HG03039 (cell line): ENCODE results near the gene MAGI2.

Experiments used
- ATAC-seq: cut with Tn5 transposase; IDR thresholded peaks from one replicate; pipeline ENCODE4 v1.9.1; 2021; ENCODE audit warnings: mild to moderate bottlenecking, moderate library complexity; ENCODE audit not compliant: unreplicated experiment

The MAGI2 gene

DNA sequence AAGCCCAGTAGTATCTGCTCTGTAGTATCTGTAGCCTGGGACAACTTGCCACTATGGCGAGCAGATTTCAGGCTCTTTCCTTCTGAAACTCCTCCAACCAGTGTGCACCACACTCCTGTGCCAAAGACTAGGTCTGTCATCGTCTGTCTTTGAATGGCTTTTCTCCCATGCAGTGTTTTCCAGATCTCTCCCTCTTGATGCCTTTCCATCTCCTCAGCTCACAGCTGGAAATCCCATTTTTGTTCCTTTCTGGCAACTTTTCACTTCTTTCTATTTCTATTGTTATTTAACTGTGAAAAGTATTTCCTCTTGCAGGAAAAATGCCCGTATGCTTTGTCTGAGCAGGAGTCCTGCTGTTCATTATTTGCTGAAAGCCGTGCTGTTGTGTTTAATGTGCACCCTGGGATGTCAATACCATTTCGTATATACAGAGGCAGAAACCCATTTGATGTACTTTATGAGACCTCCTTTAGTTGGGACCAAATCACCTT, 1281.2 kb downstream of the MAGI2 start:
- ATAC-seq: no peak

DNA sequence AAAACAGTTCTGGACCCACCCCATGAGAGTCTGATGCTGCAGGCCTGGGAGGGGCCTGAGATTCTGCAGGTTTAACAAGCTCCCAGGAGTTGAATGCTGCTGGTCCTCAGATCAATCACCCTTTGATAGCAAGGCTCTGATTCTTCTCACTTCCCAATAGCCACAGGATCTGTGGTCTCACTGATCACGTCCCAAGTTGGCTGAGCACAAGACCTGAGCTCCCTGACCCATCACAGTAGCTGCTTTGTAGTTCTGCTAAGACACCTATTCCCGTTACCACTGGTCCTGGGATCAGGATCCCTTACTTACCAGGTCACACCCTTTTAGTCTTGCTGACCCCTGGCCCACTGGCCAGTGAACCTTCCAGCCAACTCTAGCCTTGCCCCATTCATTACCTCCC, 1282.1 kb downstream of the MAGI2 start:
- no peak for ATAC-seq

DNA sequence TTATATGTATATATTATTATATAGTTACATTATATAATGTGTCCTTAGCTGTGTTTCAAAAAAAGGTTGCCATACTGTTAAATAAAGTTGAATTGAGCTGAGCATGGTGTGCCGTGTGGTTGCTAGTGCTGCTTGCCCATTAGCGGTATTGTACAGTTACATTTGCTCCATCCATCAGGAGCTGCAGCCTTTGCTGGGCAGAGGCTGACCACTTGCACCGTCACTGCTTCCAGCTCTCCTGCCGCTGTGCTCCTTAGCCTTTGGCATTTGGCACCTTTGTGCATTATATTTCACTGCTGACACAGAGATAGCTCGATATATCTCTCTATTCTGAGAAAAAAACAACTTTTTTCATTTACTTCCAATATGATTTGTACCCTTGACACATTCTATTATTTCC, 1282.7 kb downstream of the MAGI2 start:
- ATAC-seq: no peak

DNA sequence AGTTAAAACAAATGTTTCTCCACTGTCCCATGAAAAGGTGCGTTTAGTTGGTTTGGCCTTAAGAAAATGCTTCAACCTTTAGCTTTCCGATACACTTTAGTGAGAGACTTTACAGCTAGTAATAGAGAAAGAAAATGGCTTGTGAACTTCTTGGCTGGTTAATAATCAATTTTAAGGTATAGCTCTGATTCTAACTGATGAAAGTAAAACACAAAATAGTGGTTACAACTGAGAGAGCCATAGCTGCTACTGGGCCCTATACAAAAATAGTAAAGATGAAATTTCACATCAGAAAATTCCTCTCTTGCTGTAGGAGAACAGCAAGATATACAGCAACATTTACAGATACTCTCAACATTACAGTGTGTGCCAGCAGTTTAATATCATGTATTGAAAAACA, 1283.5 kb downstream of the MAGI2 start:
- no peak for ATAC-seq

DNA sequence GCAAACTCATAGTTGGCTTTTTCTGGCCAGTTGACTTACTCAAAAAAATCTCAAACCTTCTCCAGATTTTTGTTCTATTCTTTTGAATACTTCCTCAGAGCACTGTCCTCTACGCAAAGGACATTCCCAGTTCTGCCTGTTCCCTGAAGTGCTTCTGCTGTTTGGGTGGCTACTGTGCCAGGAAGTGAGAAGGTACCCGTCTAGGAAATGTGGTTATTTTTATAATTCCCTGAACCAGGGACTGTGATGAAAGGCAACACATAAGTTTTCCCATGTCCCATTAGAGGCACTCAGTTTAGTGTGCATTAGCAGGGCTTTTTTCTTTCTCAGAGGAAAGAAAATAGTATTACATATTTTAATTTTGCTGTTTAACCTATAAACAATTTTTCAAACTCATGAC, 1284.6 kb downstream of the MAGI2 start:
- no peak for ATAC-seq

DNA sequence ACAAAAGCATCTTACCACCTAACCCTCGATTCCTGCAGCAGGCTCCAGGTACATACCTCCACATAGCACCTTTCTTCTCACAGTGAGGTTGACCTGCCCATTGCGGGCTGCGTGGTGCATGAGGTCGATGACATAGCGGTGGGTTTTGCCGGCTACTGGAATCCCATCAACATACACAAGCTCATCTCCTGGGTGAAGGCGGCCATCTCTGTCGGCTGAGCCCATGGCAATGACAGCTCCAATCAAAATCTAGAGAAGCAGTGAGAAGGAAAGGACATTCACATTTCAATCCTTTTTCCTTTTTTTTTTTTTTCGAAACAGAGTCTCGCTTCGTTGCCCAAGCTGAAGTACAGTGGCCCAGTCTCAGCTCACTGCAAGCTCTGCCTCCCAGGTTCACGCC, 1285.6 kb downstream of the MAGI2 start:
- ATAC-seq: no peak

DNA sequence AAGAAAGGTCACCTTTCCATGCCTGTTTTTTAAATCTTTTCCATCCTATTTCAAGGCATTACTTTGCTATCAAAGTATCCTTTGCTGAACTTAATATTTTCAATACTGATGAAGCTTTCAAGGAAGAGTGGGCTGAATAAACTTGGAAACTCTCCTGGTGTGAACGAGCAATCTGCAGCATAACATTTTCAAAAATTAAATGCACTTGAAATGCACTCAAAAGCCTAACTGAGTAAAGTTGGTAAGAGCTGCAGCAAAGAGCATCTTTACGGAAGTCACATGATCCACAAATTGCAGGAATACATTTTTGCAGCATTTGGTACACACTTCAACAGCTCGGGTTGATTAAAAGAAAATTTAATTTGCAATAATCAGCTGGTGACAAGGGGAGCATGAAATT, 1287.6 kb downstream of the MAGI2 start:
- no peak for ATAC-seq

DNA sequence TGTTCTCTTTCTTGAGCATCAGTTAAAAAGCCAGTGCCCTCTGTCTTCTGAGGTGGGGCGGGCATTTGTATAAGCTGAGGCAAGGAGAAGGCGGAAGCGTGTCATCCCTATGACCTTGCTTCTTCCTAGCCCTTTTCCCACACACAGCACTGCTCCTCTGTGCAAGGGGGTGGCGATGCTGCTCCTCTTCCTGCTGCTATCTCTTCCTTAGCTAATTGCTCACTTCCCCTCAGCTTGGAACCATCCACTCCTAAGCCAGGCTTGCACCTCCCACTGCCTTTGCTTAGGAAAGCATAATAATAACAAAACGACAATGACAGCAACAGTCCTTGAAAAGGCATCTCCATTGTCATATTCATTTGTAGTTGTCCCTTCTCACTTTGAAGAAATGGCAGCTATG, 1288.0 kb downstream of the MAGI2 start:
- ATAC-seq: no peak

DNA sequence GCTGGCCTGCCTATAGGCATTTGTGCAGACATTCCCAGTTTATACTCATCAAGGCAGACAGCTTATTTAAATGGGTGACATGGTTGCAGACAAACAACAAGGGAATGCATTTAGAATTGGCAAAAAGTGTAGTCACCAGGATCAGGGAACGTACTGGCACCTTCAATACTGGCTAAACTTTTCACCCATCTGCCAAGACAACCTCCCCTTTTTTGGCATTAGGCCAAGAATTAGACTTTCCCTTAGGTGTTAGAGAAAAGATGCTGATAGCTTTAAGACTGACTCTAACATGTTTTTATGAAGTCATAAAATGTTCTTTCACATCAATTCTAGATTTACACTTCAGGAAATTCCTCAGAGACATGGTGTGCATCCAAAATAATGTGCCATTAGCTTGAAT, 1289.0 kb downstream of the MAGI2 start:
- no peak for ATAC-seq

DNA sequence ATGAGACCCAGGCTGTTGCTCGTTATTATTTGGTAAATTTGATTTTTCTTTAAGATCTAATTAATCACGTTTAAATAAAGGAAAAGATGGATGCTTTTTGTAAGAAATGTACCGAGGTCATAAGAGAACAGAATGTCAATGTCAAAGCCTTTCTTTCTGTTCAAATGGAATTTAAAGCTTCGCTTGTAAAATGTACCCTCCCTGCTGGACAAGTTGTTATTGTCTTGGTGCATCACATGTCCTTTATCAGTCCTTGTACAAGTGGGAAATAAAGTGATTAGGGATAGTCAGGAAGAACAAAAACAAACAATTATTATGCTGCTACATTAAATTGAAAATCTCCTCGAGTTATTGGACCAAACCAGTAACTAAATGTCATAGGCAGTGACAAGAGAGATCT, 1291.7 kb downstream of the MAGI2 start:
- ATAC-seq: no peak

DNA sequence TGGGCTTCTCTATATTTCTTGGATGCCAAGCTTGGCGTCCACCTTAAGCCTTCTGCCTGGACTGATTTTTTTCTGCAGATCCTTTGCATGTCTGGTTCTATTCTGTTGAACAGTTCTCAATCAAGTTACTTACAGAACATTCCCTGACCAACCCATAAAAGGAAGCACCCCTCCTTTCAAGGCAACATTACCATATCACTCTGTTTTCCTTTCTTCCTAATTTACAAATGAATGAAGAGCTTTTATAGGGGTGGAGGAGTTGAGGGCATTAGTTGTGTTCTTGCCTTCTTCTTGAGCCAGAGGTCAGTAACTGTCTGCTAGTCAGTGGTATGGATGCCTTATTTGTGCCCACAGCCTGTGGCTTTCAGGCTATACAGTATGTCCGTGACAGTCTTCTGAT, 1293.9 kb downstream of the MAGI2 start:
- no peak for ATAC-seq

DNA sequence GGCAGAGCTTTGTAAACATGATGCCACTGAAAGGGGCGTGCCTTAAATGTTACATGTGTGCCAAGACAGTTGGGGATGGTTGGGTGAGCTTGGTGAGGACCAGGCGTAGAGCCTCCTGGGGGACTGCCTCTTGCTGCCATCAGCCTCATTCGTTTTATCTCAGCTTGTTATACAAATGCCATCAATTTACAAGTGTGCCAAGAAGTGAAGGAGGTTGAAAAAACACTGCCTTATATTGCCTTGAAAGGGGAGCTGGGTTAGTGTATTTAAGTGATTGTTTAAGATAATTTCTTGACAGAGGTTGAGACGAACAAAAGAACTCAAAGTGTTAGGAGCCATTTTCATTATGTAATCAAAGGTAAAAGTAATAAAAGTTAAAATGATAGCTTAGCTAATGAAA, 1300.2 kb downstream of the MAGI2 start:
- no peak for ATAC-seq

DNA sequence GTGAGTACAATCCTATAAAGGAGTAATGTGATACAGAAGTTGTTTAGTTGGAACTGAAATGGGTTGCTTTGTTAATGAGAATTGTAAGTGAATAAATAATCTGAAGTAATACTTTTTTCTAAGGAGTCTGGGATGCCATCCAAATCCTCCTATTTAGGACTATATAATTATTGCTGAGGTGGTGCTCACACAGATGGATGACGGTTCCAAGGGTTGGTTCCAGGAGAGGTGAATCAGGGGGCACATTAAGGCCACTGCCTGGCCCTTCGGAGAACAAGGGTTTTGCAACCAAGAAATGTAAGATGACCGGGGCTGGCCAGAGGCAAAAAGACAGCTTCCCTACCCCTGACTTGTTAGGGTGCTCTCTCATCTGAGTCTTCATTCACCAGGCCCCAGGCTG, 1302.2 kb downstream of the MAGI2 start:
- no peak for ATAC-seq

DNA sequence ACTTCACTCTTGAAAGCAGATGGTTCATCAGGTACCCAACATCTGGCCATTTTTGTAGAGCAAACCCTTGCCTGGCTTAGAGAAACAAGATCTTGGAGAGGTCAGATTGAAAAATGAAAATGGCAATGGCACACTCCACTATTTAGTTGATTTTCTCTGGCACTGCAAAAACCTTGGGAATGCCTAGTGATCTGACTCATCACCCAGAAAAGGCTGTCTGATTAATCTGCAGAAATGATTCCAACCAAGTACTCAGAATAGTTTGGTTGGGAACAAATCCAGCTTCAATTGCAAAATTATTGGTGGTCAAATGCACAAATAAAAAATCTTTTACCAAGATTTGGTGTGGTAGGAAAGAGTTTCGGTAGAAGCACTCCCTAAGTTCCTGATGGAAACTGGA, 1303.7 kb downstream of the MAGI2 start:
- no peak for ATAC-seq

DNA sequence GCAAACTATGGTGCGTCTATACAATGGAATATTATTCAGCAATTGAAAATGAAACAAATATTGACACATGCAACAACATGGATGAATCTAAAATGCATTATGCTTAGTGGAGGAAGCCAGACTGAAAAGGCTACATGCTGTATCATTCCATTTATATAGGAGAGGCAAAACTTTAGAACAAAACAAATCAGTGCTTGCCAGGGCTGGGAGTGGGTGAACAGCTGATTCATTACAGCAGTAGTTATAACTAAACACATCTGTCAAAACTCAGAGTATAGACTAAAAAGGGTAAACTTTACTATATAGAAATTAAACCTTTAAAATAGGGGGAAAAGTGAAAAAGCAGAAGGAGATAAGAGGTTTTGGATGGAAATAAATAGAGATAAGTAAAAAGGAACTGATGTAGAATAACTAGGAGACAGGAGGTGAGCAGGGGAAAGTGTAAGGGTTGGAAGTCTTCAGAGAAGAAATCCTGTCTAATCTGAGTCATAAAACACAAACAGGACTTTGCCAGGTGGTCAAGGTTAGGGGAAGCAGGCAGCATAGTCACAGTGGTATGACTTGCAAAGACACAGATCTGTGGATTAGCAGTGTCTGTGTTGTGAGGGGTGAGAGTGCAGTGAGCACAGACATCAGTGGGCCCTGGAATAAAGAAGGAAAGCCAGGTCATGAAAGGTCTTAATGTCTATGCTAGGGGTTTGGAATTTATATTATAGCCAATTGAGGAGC, 1305.1 kb downstream of the MAGI2 start:
- no peak for ATAC-seq

DNA sequence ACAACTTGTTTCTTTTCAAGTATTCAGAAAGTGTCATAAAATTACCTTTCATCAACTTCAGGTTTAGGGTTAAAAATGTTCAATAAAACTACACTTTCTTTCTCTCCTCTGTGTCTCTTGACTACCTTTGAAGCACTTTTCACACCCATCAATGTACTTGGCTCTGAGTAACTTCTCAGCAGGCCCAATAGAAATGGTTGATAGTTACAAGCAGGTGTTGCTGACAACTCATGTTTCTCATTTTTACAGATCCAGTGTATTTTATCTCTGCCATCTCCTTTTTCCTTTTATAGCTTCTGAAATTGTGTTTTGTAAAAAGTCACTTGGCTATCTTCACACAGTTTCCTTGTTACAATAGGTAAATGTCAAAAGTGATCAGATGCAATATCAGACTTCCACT, 1306.9 kb downstream of the MAGI2 start:
- no peak for ATAC-seq

DNA sequence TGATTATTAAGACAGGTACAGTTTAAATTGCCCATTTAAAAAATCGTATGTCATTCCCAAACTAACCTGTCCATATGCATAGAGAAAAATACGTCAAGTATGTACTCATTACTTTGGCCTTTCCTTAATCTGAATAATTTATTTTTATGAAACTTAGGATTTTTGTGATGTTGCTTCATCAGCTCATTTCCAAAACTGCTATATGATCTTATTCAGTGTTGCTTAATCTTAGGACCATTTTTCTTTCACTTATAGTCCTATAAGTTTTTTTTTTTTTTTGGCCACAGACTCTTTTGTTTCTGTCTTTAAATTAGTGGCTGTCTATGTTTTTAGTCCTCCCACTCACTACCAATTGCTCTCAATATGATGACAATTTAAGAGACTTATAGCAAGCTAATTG, 1309.8 kb downstream of the MAGI2 start:
- no peak for ATAC-seq

DNA sequence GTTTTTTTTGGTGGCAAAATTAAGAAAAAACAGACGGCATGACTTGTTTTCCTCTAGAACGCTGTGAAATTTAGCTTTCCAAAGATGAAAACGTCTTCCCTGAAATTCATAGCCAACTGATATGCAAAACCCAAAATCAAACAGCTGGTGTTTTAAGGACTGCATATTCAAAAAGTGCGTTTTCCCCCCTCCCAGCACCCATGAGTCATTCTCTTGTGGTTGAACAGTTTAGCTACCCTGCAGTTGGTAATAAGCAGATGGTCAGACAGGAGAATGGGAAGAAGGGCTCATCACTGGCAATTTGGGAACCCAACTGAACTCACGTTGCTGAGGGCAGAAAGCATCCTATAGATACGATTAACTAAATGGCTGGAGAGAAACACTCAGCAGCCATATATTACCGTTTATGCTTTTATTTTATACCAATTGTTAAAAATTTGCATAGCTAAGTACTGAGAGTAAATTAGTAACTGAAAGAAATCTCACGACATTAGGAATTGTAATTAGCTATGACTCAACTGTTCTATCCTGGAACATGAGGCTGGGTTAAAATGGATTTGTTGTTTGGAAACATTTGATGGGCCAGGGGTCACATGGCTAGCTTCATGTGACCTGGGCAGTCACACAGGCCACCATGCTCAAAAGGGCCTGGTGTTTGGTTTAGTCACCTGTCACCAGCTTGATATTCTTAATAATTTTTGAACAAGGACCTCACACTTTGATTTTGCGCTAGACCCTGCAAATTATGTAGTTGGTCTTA, 1311.8 kb downstream of the MAGI2 start:
- ATAC-seq: no peak

DNA sequence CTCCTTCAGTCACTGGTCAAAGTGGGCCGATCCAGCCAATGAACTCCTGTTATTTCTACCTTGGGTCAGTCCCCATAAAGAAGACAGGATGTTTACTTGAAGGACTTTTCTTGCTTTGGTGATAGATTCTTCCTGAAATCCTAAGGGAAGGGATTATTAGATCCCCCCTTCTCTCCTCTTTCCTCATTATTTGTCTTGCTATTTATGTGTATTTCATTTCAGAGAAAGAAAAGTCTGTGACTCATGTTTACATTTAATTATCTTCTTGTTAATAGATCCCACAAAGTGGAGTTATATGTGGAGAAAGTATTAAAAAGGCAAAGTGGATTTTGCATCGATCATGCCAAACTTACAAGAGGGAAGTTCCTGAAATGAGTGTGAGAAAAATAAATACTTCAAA, 1313.4 kb downstream of the MAGI2 start:
- ATAC-seq: no peak

DNA sequence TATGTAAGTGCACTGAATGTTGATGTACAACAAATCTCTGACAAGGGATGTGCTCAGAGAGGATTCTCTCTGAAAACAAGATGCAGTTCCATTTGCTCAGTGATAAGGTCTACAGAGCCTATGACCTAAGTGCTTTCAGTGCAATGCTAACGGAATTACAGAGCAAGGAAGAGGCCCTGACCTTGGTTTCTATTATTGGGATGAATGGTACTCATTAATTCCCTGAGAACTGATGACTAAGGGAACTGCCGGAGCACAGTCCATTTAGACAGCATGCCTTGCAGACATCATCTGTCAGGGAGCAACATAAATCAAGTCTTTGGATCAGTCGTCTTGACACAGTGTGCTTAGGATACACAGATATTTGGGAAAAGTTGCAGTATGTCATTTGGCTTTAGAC, 1314.1 kb downstream of the MAGI2 start:
- no peak for ATAC-seq

DNA sequence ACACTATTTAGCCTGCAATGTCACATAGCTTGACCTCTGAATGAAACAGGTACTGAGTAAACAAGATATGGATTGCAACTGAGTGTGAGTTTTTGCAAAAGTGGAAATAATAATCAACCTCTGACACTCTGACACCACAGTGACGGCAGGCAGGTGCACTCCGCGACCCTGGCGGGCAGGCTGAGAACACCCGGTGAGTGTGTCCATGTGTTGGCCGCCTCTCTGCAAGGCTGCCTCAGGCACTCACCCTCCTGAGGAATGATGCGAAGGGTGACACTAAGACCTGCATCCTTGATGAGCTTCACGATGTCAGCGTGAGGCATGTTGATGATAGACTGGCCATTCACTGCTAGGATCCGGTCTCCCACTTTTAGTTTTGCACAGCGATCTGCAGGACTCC, 1318.7 kb downstream of the MAGI2 start:
- ATAC-seq: no peak

DNA sequence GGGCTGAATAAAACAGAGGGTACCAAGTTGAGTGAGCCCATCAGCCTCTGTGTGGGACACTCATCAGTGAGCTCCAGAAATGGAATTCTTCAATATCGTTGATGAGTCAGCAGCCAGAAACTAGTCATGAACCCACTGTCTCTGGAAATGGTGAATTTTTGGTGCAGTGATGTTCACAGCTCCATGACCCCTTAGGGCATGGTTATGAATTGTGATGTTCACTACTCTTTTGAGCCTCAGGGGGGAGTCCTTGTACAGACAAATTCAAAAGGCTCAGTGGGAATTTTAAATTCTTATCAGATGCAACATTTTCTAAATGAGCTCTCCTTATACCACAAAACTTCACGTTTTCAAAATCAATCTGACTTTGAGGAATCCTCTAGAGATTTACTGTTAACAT, 1319.2 kb downstream of the MAGI2 start:
- no peak for ATAC-seq
